ENCODE measurements around the gene KCNJ6. TPM values are rescaled to one million over a fixed set of nuclear protein-coding genes. Genes with fewer than 3 reads are reported as not detected.

Gene KCNJ6
- total and polyA plus RNA-seq, 2 experiments from 2014 or later: not detected

DNA sequence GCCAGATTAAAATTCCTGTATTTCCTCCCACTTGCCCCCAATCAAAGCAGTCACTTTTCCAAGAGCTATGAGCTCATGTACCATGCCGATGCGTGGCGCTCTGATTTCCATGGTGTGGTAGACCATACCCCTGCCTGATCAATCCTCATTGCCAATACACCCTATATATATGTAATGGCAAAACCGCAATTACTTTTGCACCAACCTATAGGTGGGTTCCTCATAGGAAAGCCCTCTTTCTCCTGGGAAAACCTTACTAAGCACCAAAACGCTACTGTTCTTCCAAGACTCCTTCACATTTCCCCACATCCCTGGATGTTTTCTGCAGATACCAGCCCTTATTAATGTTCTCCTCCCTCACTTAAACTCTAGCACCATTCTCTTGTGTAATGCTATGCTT lies 11.0 kb downstream of the KCNJ6 start:
- Histone ChIP-seq H3K27me3 (peaks cover 8% of the 10 kb centered on the region), H3K4me1 (ENCODE audit: low read depth) (no peaks in the 10 kb centered on the region), H3K4me3 (no peak overlapping the region), H3K9me3 (ENCODE audit: low read depth) (no peaks in the 10 kb centered on the region), H3K36me3 (no peaks in the 10 kb centered on the region), H3K27ac (no peak overlapping the region)
- no peak for DNase-seq (ENCODE audit: low read depth in 1 of 2, low spot score in 1 of 2)
- TF ChIP-seq, protein P1, sequence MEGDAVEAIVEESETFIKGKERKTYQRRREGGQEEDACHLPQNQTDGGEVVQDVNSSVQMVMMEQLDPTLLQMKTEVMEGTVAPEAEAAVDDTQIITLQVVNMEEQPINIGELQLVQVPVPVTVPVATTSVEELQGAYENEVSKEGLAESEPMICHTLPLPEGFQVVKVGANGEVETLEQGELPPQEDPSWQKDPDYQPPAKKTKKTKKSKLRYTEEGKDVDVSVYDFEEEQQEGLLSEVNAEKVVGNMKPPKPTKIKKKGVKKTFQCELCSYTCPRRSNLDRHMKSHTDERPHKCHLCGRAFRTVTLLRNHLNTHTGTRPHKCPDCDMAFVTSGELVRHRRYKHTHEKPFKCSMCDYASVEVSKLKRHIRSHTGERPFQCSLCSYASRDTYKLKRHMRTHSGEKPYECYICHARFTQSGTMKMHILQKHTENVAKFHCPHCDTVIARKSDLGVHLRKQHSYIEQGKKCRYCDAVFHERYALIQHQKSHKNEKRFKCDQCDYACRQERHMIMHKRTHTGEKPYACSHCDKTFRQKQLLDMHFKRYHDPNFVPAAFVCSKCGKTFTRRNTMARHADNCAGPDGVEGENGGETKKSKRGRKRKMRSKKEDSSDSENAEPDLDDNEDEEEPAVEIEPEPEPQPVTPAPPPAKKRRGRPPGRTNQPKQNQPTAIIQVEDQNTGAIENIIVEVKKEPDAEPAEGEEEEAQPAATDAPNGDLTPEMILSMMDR (IDR thresholded peaks at IDR 0.05; ENCODE audit: low read depth, low read length): no peak

DNA sequence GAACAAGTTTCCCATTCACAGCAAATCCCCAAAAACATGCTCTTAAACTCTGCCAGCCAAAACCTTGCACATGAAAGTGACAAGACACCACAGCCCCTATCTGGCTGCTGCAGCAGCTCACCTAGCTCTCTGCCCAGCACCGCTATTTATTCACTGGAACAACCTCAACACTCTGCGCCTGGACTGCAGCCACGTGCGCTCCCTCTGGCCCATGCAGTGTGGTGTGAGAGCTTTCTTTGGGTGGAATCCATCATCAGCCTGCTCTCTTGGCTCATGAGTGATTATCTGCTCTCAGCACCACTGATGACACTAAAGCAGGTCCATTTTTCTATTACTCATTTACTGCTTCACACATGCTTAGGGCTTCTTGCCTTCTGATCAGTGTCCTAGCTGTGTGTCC lies 11.4 kb downstream of the KCNJ6 start:
- H3K27me3 ChIP-seq: peaks cover 11% of the 10 kb centered on the region
- no peak overlapping the region for H3K27ac ChIP-seq
- DNase-seq (ENCODE audit: low read depth in 1 of 2, low spot score in 1 of 2): no peak
- TF ChIP-seq, protein P1 (IDR thresholded peaks at IDR 0.05; ENCODE audit: low read depth, low read length): no peak
- H3K36me3 ChIP-seq: no peaks in the 10 kb centered on the region
- H3K9me3 ChIP-seq (ENCODE audit: low read depth): no peaks in the 10 kb centered on the region
- H3K4me3 ChIP-seq: no peak overlapping the region
- no peaks in the 10 kb centered on the region for H3K4me1 ChIP-seq (ENCODE audit: low read depth)

DNA sequence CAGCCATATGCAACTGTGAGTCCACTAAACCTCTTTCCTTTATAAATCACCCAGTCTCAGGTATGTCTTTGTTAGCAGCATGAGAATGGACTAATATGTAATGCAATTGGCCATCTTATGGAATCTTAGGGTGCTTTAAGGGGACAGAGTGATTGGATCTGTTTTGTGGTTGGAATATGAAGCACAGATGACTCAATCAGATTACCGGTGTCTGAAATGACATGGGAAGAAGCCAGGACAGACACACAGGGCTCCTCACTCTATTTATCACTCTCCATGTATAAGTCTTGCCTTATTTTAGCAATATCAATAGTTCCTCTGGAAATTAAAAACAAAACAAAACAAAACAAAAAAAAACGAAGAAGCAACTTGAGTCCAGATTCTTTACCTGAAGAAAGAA lies 12.9 kb downstream of the KCNJ6 start:
- Histone ChIP-seq H3K4me1 (ENCODE audit: low read depth) (no peaks in the 10 kb centered on the region), H3K27ac (no peak overlapping the region), H3K9me3 (ENCODE audit: low read depth) (no peaks in the 10 kb centered on the region), H3K27me3 (peaks cover 14% of the 10 kb centered on the region), H3K4me3 (no peak overlapping the region), H3K36me3 (no peaks in the 10 kb centered on the region)
- TF ChIP-seq, protein P1 (IDR thresholded peaks at IDR 0.05; ENCODE audit: low read depth, low read length): no peak
- DNase-seq (ENCODE audit: low read depth in 1 of 2, low spot score in 1 of 2): no peak

DNA sequence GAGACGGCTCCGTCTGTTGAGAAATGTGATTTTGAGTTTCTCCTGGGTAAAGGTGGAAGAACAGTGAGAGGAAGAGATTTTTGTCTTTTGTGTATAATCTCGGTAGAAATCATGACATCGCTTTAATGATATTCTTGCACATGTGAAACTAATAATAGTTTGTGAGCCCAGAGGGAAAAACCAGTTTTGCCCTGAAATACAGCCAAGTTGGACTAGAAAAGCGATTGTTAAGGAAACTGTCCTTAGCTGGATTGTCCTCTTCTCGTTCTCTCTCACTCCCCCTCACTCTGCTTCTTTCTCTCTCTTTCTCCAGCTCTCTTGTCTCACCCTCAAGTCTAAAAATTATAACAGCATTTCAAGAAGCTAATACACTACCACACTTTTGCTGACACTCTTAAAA lies 17.1 kb downstream of the KCNJ6 start:
- Histone ChIP-seq H3K27me3 (peaks cover 13% of the 10 kb centered on the region), H3K4me1 (ENCODE audit: low read depth) (no peaks in the 10 kb centered on the region), H3K9me3 (ENCODE audit: low read depth) (no peaks in the 10 kb centered on the region), H3K4me3 (no peak overlapping the region), H3K36me3 (no peaks in the 10 kb centered on the region), H3K27ac (no peak overlapping the region)
- no peak for DNase-seq (ENCODE audit: low read depth in 1 of 2, low spot score in 1 of 2)
- TF ChIP-seq, protein P1 (IDR thresholded peaks at IDR 0.05; ENCODE audit: low read depth, low read length): no peak

DNA sequence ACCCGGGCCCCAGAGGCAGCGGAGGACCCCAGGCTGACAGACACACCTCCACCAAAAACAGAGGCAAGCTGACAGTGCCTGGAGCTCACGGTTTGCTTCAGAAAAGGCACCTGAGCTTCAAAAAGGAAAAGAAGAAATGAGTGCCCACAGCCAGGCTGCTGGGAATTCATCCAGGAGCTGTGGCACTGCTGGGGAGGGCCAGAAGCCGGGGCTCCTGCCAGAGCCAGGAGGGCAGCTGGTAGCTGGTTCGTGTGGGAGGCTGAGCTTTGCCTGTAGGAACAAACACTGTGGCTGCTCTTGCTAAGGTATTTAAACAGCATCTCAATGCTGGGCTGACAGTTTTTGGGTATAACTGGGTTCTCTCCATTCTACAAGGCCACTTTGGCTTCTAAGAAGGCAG lies 19.5 kb downstream of the KCNJ6 start:
- no peaks in the 10 kb centered on the region for H3K4me1 ChIP-seq (ENCODE audit: low read depth)
- no peaks in the 10 kb centered on the region for H3K9me3 ChIP-seq (ENCODE audit: low read depth)
- H3K27ac ChIP-seq: no peak overlapping the region
- TF ChIP-seq, protein P1 (IDR thresholded peaks at IDR 0.05; ENCODE audit: low read depth, low read length): no peak
- H3K36me3 ChIP-seq: no peaks in the 10 kb centered on the region
- no peak overlapping the region for H3K4me3 ChIP-seq
- DNase-seq (ENCODE audit: low read depth in 1 of 2, low spot score in 1 of 2): no peak
- H3K27me3 ChIP-seq: peaks cover 13% of the 10 kb centered on the region

DNA sequence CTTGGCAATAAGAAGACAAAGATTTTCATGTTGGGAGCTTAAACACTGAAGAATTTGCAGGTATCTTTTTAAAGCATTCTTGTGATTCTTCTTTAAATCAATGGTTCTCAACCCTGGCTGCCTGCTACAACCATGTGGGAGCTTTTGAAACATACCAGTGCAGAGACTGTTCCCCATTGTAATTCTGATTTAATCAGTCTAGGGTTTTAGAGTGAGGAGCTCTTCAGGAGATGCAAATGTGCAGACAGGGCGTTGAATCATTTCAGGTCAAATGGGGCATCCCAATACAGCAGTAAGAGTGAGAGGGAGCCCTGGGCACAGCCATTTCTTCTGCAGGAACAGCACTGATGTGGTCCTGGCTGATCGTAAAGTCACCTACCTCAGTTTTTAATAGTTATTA lies 24.3 kb downstream of the KCNJ6 start:
- Histone ChIP-seq H3K4me3 (no peak overlapping the region), H3K4me1 (ENCODE audit: low read depth) (no peaks in the 10 kb centered on the region), H3K36me3 (no peaks in the 10 kb centered on the region), H3K9me3 (ENCODE audit: low read depth) (no peaks in the 10 kb centered on the region), H3K27me3 (no peaks in the 10 kb centered on the region), H3K27ac (no peak overlapping the region)
- TF ChIP-seq, protein P1 (IDR thresholded peaks at IDR 0.05; ENCODE audit: low read depth, low read length): no peak
- DNase-seq (ENCODE audit: low read depth in 1 of 2, low spot score in 1 of 2): no peak
